ENCODE measurements around the gene SGCG.

Gene SGCG

DNA sequence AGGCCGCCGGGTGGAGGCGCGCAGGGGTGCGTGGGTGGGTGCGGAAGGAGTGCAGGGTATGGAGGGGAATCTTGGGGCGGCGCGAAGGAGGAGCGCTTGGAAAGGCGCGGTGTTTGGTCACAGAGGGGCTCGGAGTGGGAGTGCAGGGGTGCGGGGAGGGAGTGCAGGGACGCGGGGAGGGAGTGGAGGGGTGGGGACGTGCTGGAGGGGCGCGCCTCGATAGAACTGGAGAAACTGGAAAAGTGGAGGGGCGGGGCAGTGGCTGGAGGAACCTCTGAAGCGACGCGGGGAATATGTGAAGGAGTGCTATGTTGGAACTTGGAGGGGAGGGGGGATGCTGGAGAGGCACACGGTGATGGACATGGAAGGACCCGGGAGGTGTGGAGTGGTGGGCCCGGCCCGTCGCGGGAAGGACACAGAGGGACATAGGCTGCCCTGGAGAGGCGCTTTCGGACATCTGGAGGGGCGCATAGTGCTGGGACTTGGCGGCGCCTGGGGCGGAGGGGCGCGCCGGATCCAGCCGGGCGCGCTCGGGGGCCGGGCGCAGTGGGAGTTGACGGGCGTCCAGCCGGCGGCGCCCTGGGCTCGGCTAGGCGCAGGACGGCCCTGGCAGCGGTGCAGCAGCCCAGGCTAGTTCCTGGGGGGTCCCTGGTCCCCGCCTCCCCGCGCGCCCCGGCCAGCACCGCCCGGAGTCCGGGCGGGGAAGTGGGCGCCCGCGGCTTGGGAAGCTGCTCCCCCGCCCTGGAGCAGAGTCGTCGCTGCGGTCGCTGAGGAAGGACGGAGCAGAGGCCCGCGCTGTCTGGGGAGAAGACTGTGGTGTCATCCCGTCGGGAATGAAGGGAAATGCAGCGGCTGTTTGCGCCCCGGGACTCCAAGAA is 20.8 kb upstream of the SGCG start:
- peak; percentile 14 for DNase-seq (ENCODE audit: extremely low spot score)
- ChIA-PET POLR2A (no interaction called here), CTCF (interaction anchor here (1.0 kb wide), 1 partner anchor 138 kb away, joined by 4 read pairs; no protein-coding TSS in a partner anchor)
- TF ChIP-seq FOXM1 (IDR thresholded peaks at IDR 0.05; ENCODE audit: borderline replicate concordance), result no peak
- TF ChIP-seq SUZ12 (IDR thresholded peaks at IDR 0.05), result no peak
- no peak for TF ChIP-seq NFRKB (IDR thresholded peaks at IDR 0.05)
- TF ChIP-seq L3MBTL2 (conservative IDR thresholded peaks at IDR 0.05), result no peak
- TF ChIP-seq CTBP1 (IDR thresholded peaks at IDR 0.05; ENCODE audit: borderline replicate concordance), result no peak
- no peak for TF ChIP-seq SP1 (IDR thresholded peaks at IDR 0.05)
- no peak for TF ChIP-seq HDGF (IDR thresholded peaks at IDR 0.05; ENCODE audit: borderline replicate concordance)

DNA sequence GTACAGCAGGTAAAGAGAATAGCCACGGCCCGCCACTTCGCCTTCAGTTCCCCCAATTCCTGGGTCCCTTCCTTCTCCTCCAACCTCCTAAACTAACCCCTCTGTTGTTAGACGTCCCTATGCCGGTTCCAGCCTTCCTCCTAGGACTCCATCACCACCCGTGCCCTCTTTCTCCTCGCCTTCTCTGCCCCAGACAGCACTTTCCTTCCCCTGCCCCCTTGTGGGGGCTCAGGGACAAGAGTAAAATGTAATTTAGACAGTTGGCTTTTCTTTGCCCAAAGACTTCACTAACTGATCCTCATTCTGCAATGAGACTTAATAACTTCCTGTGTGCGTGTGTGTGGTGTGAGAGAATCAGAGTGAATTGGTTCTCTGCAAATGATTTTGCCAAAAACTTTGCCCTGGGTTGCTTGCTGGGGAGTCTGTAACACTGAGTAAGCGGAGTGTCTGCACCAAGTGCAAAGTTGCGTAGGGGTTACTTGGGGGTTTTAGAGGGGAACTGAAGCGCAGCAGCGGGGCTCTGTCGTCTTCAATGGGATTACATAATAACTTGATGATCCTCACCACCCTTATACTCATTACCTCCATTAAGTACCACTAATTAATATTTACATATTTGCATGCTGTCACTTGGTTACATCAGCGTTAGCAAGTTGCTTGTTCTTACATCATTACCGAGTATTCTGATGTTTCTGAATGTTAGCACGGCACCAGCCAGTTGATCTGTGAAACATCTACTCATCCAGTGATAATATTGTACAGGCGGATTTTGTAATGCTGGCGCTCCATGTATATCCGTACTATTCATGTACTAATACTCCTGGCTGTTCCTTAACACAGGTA is 19.9 kb upstream of the SGCG start:
- DNase-seq (ENCODE audit: extremely low spot score), result peak; percentile 37
- TF ChIP-seq FOXA1 (IDR thresholded peaks at IDR 0.05) (no peak), HDGF (IDR thresholded peaks at IDR 0.05; ENCODE audit: borderline replicate concordance) (no peak), FOXK2 (IDR thresholded peaks at IDR 0.05) (no peak), ZNF384 (IDR thresholded peaks at IDR 0.05) (no peak), CTBP1 (IDR thresholded peaks at IDR 0.05; ENCODE audit: borderline replicate concordance) (no peak), L3MBTL2 (conservative IDR thresholded peaks at IDR 0.05) (no peak), BHLHE40 (IDR thresholded peaks at IDR 0.05; ENCODE audit: borderline replicate concordance) (no peak), TARDBP (IDR thresholded peaks at IDR 0.05) (no peak)
- TF ChIP-seq, protein P1, sequence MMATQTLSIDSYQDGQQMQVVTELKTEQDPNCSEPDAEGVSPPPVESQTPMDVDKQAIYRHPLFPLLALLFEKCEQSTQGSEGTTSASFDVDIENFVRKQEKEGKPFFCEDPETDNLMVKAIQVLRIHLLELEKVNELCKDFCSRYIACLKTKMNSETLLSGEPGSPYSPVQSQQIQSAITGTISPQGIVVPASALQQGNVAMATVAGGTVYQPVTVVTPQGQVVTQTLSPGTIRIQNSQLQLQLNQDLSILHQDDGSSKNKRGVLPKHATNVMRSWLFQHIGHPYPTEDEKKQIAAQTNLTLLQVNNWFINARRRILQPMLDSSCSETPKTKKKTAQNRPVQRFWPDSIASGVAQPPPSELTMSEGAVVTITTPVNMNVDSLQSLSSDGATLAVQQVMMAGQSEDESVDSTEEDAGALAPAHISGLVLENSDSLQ (IDR thresholded peaks at IDR 0.05), result no peak
- POLR2A ChIA-PET, result no interaction called here
- CTCF ChIA-PET, result no interaction called here

DNA sequence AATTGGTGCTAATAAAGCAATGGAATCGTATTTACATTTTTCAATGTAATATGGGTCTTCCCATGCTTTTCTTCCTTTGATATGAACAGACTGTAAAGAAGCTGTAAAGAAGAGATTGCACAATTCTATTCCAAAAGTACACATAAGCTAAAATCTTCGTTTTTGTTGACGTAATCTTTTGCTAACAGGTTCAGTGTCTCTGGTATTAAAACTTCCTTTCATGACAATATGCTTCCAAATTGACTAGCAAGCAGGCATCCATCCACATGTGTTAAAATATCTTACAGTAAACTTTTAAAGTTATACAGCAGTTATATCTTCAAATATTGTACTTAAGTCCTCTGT is 19.3 kb upstream of the SGCG start:
- CTCF ChIA-PET, result no interaction called here
- TF ChIP-seq ARNT (IDR thresholded peaks at IDR 0.05) (no peak), HDGF (IDR thresholded peaks at IDR 0.05; ENCODE audit: borderline replicate concordance) (no peak), FOXA1 (IDR thresholded peaks at IDR 0.05) (no peak), CTBP1 (IDR thresholded peaks at IDR 0.05; ENCODE audit: borderline replicate concordance) (no peak), SP1 (IDR thresholded peaks at IDR 0.05) (no peak), SUZ12 (IDR thresholded peaks at IDR 0.05) (no peak), BHLHE40 (IDR thresholded peaks at IDR 0.05; ENCODE audit: borderline replicate concordance) (no peak), NFRKB (IDR thresholded peaks at IDR 0.05) (no peak), FOXM1 (IDR thresholded peaks at IDR 0.05; ENCODE audit: borderline replicate concordance) (no peak), L3MBTL2 (conservative IDR thresholded peaks at IDR 0.05) (no peak), LEF1 (IDR thresholded peaks at IDR 0.05; ENCODE audit: borderline replicate concordance) (no peak)
- DNase-seq (ENCODE audit: extremely low spot score), result no peak
- POLR2A ChIA-PET, result no interaction called here

DNA sequence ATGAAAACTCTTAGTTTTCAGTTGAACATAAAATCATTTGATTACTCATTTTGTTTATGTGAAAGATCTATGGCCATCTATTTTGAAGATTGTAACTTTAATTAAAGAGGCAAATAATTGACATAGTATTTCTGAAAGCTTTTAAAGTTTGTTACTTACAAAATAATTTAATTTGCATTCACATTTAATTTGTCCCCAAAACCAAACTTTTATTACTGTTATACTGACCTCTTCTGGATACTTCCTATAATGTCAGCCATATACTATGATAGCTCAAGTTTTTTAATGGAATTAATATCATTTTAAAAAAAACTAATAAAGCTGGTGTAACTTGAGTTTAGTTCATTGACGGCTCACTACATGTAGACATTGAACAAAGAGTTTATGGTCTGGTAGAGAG is 4.9 kb upstream of the SGCG start:
- CTCF ChIA-PET, result interaction anchor here (0.5 kb wide), 1 partner anchor 297 kb away, joined by 4 read pairs; no protein-coding TSS in a partner anchor
- no peak for DNase-seq (ENCODE audit: extremely low spot score)
- POLR2A ChIA-PET, result no interaction called here
- TF ChIP-seq FOXM1 (IDR thresholded peaks at IDR 0.05; ENCODE audit: borderline replicate concordance) (no peak), ELF4 (IDR thresholded peaks at IDR 0.05) (no peak), L3MBTL2 (conservative IDR thresholded peaks at IDR 0.05) (no peak), BHLHE40 (IDR thresholded peaks at IDR 0.05; ENCODE audit: borderline replicate concordance) (no peak), TARDBP (IDR thresholded peaks at IDR 0.05) (no peak), HDGF (IDR thresholded peaks at IDR 0.05; ENCODE audit: borderline replicate concordance) (no peak), NFRKB (IDR thresholded peaks at IDR 0.05) (no peak), CTBP1 (IDR thresholded peaks at IDR 0.05; ENCODE audit: borderline replicate concordance) (no peak), SUZ12 (IDR thresholded peaks at IDR 0.05) (no peak), FOXK2 (IDR thresholded peaks at IDR 0.05) (no peak), FOXA1 (IDR thresholded peaks at IDR 0.05) (no peak), SP1 (IDR thresholded peaks at IDR 0.05) (no peak), LEF1 (IDR thresholded peaks at IDR 0.05; ENCODE audit: borderline replicate concordance) (no peak)
- TF ChIP-seq, protein P1 (IDR thresholded peaks at IDR 0.05), result no peak

DNA sequence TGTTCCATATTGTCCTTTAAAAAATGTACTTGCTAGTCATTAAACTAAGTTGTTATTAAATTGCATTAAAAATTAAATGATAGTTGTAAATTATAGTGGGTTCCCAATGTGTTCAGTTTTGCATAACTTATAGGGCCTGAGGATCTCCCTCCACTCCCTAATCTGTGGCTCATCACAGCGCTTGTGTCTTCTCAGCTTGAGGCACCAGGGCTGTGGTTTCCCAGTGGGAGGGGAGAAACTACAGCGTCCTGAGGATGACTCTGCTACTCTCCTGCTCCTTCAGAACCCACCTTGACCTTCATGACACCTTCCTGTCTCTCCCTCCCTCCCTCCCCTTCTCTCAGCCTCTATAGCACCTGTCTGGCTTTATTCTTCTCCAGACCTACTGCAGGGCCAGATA is 1.4 kb downstream of the SGCG start:
- TF ChIP-seq BHLHE40 (IDR thresholded peaks at IDR 0.05; ENCODE audit: borderline replicate concordance) (no peak), SP1 (IDR thresholded peaks at IDR 0.05) (no peak), CTBP1 (IDR thresholded peaks at IDR 0.05; ENCODE audit: borderline replicate concordance) (no peak), FOXA1 (IDR thresholded peaks at IDR 0.05) (no peak), NFRKB (IDR thresholded peaks at IDR 0.05) (no peak), TARDBP (IDR thresholded peaks at IDR 0.05) (no peak), L3MBTL2 (conservative IDR thresholded peaks at IDR 0.05) (no peak), ZNF384 (IDR thresholded peaks at IDR 0.05) (no peak), LEF1 (IDR thresholded peaks at IDR 0.05; ENCODE audit: borderline replicate concordance) (no peak), HDGF (IDR thresholded peaks at IDR 0.05; ENCODE audit: borderline replicate concordance) (no peak), ELF4 (IDR thresholded peaks at IDR 0.05) (no peak), ARNT (IDR thresholded peaks at IDR 0.05) (no peak), SUZ12 (IDR thresholded peaks at IDR 0.05) (no peak), FOXM1 (IDR thresholded peaks at IDR 0.05; ENCODE audit: borderline replicate concordance) (no peak), FOXK2 (IDR thresholded peaks at IDR 0.05) (no peak)
- TF ChIP-seq, protein P1 (IDR thresholded peaks at IDR 0.05), result no peak
- DNase-seq (ENCODE audit: extremely low spot score), result no peak
- POLR2A ChIA-PET, result no interaction called here
- CTCF ChIA-PET, result no interaction called here

Measured in HEK293T (cell line).